Dendritic cell treated with granulocyte-macrophage colony-stimulating factor and Interleukin-4, amounts not matched to agents 40 ng/mL and 50 ng/mL, for 4 days (primary cell): ENCODE measurements around the gene PAM16.

Experiments used
- H3K27ac Mint-ChIP-seq: one replicate; pipeline ENCODE4 v1.8.0; 2022; ENCODE audit warnings: mild to moderate bottlenecking, mixed read lengths
- H3K27me3 Mint-ChIP-seq: one replicate; pipeline ENCODE4 v1.8.0; 2022; ENCODE audit warnings: mild to moderate bottlenecking, mixed read lengths
- H3K36me3 Mint-ChIP-seq: one replicate; pipeline ENCODE4 v1.8.0; 2022; ENCODE audit warnings: low read depth, mixed read lengths
- H3K4me1 Mint-ChIP-seq: one replicate; pipeline ENCODE4 v1.8.0; 2022; ENCODE audit warnings: low read depth, mixed read lengths
- H3K4me3 Mint-ChIP-seq: one replicate; pipeline ENCODE4 v1.8.0; 2022; ENCODE audit warnings: mild to moderate bottlenecking, moderate library complexity, mixed read lengths
- H3K9me3 Mint-ChIP-seq: one replicate; pipeline ENCODE4 v1.8.0; 2022; ENCODE audit warnings: mixed read lengths
- intact Hi-C: fragments of 100-400 bp; cut with micrococcal nuclease; formaldehyde crosslinking; loops from one replicate; pipeline ENCODE4 v1.15.0; 2022

Gene PAM16

GRCh38 chr16:4378161-4378666, 27.1 kb upstream of the PAM16 start:
- intact Hi-C loops = no loop called here
- peaks cover 100% of the 10 kb centered on the region for H3K36me3 Mint-ChIP-seq
- no peak overlapping the region for H3K4me3 Mint-ChIP-seq
- no peaks in the 10 kb centered on the region for H3K9me3 Mint-ChIP-seq
- peaks cover 36% of the 10 kb centered on the region for H3K4me1 Mint-ChIP-seq
- H3K27ac Mint-ChIP-seq = no peak overlapping the region
- no peaks in the 10 kb centered on the region for H3K27me3 Mint-ChIP-seq

- H3K36me3 Mint-ChIP-seq = peaks cover 100% of the 10 kb centered on the region
- H3K4me1 Mint-ChIP-seq = peaks cover 41% of the 10 kb centered on the region
- no peaks in the 10 kb centered on the region for H3K27me3 Mint-ChIP-seq
- H3K27ac Mint-ChIP-seq = no peak overlapping the region
- H3K4me3 Mint-ChIP-seq = no peak overlapping the region
- no peaks in the 10 kb centered on the region for H3K9me3 Mint-ChIP-seq
- intact Hi-C loops = no loop called here
These were observed 26.5 kb upstream of the PAM16 start for GRCh38 chr16:4377573-4378154.

GRCh38 chr16:4376893-4377572, 25.9 kb upstream of the PAM16 start:
- intact Hi-C loops = no loop called here
- Mint-ChIP-seq H3K9me3 (no peaks in the 10 kb centered on the region), H3K27me3 (no peaks in the 10 kb centered on the region), H3K36me3 (peaks cover 94% of the 10 kb centered on the region), H3K4me3 (no peak overlapping the region), H3K4me1 (peaks cover 48% of the 10 kb centered on the region), H3K27ac (peak overlapping the region; percentile 12)

- Mint-ChIP-seq H3K4me3 (no peak overlapping the region), H3K27me3 (no peaks in the 10 kb centered on the region), H3K4me1 (peaks cover 50% of the 10 kb centered on the region), H3K27ac (peak overlapping the region; percentile 12), H3K9me3 (no peaks in the 10 kb centered on the region), H3K36me3 (peaks cover 87% of the 10 kb centered on the region)
- intact Hi-C loops = no loop called here
These were observed 25.2 kb upstream of the PAM16 start for GRCh38 chr16:4376126-4376892.

- peaks cover 87% of the 10 kb centered on the region for H3K36me3 Mint-ChIP-seq
- peaks cover 54% of the 10 kb centered on the region for H3K4me1 Mint-ChIP-seq
- H3K9me3 Mint-ChIP-seq = no peaks in the 10 kb centered on the region
- no peak overlapping the region for H3K4me3 Mint-ChIP-seq
- intact Hi-C loops = no loop called here
- no peaks in the 10 kb centered on the region for H3K27me3 Mint-ChIP-seq
- no peak overlapping the region for H3K27ac Mint-ChIP-seq
These were observed 24.6 kb upstream of the PAM16 start for GRCh38 chr16:4375717-4376116.

GRCh38 chr16:4373909-4374742, 23.0 kb upstream of the PAM16 start:
- Mint-ChIP-seq H3K27ac (no peak overlapping the region), H3K27me3 (no peaks in the 10 kb centered on the region), H3K9me3 (no peaks in the 10 kb centered on the region), H3K36me3 (peaks cover 87% of the 10 kb centered on the region), H3K4me1 (peaks cover 63% of the 10 kb centered on the region), H3K4me3 (no peak overlapping the region)
- intact Hi-C loops = no loop called here

GRCh38 chr16:4373356-4373908, 22.3 kb upstream of the PAM16 start:
- Mint-ChIP-seq H3K27ac (no peak overlapping the region), H3K4me1 (peaks cover 59% of the 10 kb centered on the region), H3K36me3 (peaks cover 87% of the 10 kb centered on the region), H3K27me3 (no peaks in the 10 kb centered on the region), H3K9me3 (no peaks in the 10 kb centered on the region), H3K4me3 (no peak overlapping the region)
- intact Hi-C loops = no loop called here

- H3K9me3 Mint-ChIP-seq = no peaks in the 10 kb centered on the region
- peak overlapping the region; percentile 65 for H3K4me3 Mint-ChIP-seq
- intact Hi-C loops = no loop called here
- peaks cover 87% of the 10 kb centered on the region for H3K36me3 Mint-ChIP-seq
- no peak overlapping the region for H3K27ac Mint-ChIP-seq
- no peaks in the 10 kb centered on the region for H3K27me3 Mint-ChIP-seq
- peaks cover 52% of the 10 kb centered on the region for H3K4me1 Mint-ChIP-seq
These were observed 21.6 kb upstream of the PAM16 start for GRCh38 chr16:4372578-4373355.

- H3K27ac Mint-ChIP-seq = no peak overlapping the region
- H3K27me3 Mint-ChIP-seq = no peaks in the 10 kb centered on the region
- peaks cover 52% of the 10 kb centered on the region for H3K4me1 Mint-ChIP-seq
- intact Hi-C loops = no loop called here
- no peaks in the 10 kb centered on the region for H3K9me3 Mint-ChIP-seq
- peak overlapping the region; percentile 65 for H3K4me3 Mint-ChIP-seq
- H3K36me3 Mint-ChIP-seq = peaks cover 87% of the 10 kb centered on the region
These were observed 21.0 kb upstream of the PAM16 start for GRCh38 chr16:4372001-4372577.

- no peaks in the 10 kb centered on the region for H3K9me3 Mint-ChIP-seq
- peaks cover 52% of the 10 kb centered on the region for H3K4me1 Mint-ChIP-seq
- H3K27me3 Mint-ChIP-seq = no peaks in the 10 kb centered on the region
- intact Hi-C loops = no loop called here
- H3K36me3 Mint-ChIP-seq = peaks cover 87% of the 10 kb centered on the region
- H3K27ac Mint-ChIP-seq = no peak within 1 kb of the TSS
- H3K4me3 Mint-ChIP-seq = peak within 1 kb of the TSS; percentile 65
These were observed 20.4 kb upstream of the PAM16 start, which contains the start of gene VASN for GRCh38 chr16:4371357-4372000. Gene VASN (plus strand): TSS chr16:4371848. CDS start chr16:4380878, 9,030 bp downstream.

- intact Hi-C loops = no loop called here
- no peaks in the 10 kb centered on the region for H3K27me3 Mint-ChIP-seq
- peaks cover 52% of the 10 kb centered on the region for H3K4me1 Mint-ChIP-seq
- no peaks in the 10 kb centered on the region for H3K9me3 Mint-ChIP-seq
- H3K4me3 Mint-ChIP-seq = no peak overlapping the region
- peaks cover 87% of the 10 kb centered on the region for H3K36me3 Mint-ChIP-seq
- no peak overlapping the region for H3K27ac Mint-ChIP-seq
These were observed 19.6 kb upstream of the PAM16 start for GRCh38 chr16:4370570-4371356.

GRCh38 chr16:4370151-4370550, 19.0 kb upstream of the PAM16 start:
- Mint-ChIP-seq H3K27me3 (no peaks in the 10 kb centered on the region), H3K27ac (no peak overlapping the region), H3K36me3 (peaks cover 87% of the 10 kb centered on the region), H3K4me3 (no peak overlapping the region), H3K9me3 (no peaks in the 10 kb centered on the region), H3K4me1 (peaks cover 52% of the 10 kb centered on the region)
- intact Hi-C loops = no loop called here
